Activated CD8-positive, alpha-beta memory T cell treated with anti-CD3 and anti-CD28 coated beads for 4 hours (primary cell): ENCODE data around the gene MKLN1.
"Not testable (repeated sequence)": the region's sequence is repeated elsewhere in the genome, so short reads cannot be mapped to it uniquely, and the experiment has no call there.

Experiments
- DNase-seq, 2 donors: peaks; one replicate each; pipeline ENCODE4 v3.0.0-alpha.2; 2020; ENCODE audit warnings: low read depth in 2 of 2

The MKLN1 gene

DNA sequence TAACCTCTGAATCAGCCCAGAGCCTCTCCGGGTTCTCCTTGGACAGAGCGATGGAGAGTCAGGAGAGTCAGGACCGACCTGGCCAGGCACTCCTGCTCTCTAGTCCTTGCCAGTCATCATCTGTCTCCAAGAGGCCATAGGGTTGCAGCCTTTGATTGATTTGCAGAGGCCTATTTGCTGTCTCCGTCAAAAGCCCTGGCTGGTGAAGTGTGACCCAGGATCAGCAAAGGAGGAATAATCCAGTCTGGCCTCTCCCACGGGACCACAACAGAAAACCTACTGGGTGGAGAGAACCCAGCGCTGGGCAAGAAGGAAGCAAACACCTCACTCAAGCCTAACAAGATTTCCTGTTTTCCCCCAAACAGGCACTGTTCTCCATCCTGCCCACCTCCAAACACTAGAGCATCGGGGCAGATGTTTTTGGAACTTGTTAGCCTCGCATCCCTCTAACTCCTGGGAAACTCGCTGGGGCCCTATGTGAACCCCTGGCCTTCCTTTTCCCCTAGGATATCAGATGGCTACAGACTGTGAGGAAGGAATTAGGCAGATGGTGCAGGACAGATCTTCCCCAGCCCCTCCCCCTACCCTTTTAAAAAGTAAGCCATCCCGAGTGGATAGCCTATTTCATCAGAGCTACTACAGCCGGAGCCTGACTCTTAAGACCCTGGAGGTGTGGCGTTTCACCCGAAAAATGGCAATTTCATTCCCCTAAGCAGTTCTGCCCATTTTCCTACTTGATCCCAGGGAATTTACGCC is 174.4 kb downstream of the MKLN1 start:
- DNase-seq, result no peak

GRCh38 chr7:131502810-131503508 is 175.3 kb downstream of the MKLN1 start:
- no peak for DNase-seq

- no peak for DNase-seq
Observed at GRCh38 chr7:131503639-131504038, 176.0 kb downstream of the MKLN1 start.

DNA sequence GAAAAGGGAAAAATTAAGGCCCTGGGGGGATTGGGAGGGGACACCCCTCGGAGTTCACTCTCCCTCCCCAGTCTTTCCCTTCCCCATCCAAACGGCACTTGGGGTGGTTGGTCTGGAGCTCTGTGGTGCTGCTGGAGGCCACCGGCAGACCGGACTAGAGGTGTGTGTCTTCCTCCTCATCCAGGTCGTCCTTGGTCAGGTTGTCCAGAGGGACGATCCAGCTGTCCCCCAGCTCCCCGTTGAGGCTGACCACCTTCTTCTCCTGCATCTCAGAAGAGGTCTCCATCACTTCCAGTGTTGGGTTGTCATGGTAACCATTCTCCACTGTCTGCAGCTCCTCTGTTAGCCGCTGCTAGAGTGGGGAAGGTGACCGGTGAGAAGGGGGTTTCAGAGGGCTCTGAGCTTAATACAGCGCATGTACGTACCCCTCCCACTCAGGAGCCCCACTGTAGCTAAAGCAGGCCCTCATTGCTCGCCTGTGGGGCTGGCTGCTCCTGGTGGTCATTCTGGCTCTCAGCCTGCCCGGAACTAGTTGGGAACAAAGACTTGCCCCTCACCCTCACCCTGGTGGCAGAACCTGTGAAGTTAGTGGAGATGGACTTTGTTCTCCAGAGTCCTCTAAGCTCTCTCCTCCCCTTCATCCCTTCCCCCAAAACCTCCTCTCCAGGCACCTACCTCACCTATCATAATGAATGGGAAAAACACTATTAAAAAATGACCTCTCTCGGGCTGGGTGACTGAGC is 176.7 kb downstream of the MKLN1 start:
- no peak for DNase-seq

DNA sequence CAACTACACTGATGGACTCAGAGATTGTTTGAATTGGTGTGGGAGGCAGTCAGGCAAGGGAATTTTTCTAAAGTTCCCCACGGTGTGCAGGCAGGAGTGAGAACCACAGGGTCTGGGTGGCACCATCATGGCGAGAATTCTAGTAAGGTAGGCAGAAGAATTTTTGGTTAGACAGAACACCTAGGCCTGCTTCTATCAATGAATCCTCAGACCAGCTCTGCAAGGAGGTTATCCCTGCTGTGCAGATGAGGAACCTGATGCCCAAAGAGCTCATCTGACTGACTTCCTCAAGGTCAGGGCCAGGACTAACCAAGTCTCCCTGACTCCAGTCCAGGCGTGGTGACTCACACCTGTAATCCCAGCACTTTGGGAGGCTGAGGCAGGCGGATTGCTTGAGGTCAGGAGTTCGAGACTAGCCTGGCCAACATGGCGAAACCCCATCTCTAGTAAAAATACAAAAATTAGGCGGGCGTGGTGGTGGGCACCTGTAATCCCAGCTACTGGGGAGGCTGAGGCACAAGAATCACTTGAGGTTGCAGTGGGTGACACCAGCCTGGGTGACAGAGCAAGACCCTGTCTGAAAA is 177.5 kb downstream of the MKLN1 start:
- DNase-seq, result not testable (repeated sequence)

DNA sequence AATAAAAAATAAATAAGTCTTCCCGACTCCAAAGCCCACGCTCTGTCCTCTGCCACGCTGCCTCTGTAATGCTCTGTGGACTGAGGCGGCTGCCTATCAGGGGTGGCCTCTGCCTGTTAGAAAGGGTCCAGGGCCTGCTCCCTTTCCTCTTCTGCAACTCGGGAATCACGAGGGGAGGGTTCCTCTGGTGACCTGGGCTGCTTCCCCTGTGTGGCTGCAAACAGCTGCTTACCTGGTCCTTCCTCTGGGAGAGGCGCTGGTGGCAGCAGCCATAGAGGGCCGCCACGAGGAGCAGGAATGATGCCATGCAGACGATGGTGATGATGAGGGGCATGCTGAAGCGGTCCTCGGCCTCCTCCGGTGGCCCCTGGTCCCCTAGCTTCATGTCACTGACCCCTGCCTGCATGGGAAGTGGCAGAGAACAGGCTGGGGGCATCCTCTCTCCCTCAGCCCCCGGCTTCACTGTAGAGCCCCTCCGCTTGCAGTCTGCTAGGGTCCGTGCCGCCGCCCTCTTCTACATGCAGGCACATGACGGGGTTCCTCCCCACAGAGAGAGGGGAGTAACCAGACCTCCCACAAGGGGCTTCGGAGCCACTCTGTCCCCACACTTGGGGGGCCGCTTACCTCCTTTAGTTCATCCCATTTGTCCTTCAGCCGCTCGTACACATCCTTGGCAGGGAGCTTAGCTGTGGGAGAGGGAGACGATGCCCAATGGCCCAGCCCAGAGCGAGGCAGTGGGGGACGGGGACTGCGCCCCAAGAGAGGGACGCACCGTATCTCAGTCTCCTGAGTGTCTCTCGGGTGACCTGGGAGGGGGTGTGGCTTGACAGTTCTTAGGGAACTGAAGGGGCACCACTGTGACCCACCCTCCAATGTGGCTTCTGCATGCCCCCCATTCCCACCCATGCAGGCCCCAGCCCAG is 178.2 kb downstream of the MKLN1 start:
- no peak for DNase-seq

GRCh38 chr7:131506597-131506996 is 178.9 kb downstream of the MKLN1 start:
- DNase-seq, result no peak

DNA sequence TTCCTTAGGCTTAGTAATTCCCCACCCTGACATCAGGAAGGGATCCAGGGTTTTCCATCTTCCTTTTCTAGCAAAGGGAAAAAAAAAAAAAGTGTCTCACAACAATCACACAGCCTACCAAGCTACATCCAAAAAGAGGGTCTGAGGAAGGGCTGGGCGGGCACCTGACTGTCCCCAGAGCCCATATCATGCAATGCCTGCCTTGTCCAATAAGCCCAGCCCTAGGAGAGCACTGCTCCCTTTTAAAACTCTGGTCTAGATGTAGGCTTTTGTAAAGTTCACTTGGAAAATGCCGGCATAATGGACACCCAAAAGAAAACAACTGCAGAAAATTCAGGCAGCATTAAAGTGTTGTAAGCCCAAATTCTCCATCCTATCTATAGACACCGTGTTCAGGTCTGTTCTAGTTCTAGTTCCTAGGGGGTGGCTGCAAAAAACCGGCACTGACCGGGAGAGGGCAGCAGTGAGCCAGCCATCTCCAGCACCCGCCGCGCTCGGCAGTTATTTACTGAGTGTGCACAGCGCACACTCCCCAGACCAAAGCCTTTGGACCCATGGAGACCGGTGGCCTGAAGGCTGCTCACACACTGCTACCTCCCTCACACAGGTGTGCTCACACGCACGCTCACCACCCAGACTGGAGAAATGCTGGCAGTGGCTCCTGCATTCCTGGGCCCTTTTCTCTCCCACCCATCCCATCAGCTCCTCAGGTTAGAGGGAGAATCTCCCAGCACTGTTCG is 180.1 kb downstream of the MKLN1 start:
- DNase-seq, result peak; percentile 36 to 50

GRCh38 chr7:131508754-131509486 is 181.2 kb downstream of the MKLN1 start:
- DNase-seq, result no peak

GRCh38 chr7:131509781-131510180 is 182.1 kb downstream of the MKLN1 start:
- no peak for DNase-seq

DNA sequence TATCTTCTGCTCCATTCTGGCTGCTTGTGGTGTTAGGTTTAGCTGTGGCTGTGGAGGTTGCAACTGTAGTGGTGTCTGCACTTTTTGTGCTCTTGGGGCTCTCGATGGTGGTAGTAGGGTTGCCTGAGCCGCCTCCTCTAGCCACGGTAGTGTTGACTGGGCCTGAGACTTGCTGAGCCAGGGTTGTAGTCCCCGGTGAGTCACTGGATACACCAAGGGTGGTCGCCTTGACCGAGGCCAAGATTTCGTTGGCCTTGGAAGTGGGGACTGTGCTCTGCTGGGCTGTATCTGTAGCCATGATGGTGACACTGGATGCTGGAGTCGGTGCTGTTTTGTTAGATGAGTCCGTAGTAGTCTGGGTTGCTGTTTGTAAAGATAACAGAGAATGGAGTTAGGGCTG is 183.4 kb downstream of the MKLN1 start:
- DNase-seq, result no peak

DNA sequence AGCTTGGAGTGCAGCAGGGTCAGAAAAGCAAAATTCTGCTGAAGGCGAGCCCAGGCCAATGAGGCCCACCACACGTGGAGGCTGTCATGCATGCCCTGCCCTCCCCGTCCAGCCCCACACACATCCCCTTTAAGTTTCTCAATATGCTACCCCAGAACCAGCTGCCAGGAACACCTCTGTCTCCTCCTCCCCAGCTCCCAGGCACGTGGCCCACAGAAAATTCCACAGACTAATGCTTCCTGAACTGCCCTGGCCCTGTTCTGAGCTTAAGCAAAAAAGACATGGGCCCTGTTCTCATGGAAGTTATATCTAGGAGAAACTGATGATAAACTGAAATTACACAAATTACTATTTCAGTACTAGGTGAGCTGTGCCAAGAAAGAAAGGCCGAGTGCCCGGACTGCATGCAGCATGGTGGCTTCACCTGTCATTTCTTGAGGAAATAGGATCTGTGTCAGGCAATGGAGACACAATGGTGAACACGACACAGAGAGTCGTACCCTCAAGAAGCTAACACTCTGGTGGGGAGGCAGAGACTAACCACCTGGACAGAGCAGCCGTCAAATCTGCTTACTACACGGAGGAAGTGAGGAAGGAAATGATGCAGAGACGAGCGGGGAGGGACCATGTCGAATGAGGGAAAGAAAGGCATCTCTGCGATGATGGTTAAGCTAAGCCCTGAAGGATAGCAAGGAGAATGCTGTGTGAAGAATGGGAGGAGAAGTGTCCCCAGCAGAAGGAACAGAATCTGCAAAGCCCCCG is 184.3 kb downstream of the MKLN1 start:
- no peak for DNase-seq

- peak; percentile 42 to 52 for DNase-seq
Observed at GRCh38 chr7:131513245-131514061, 185.8 kb downstream of the MKLN1 start.

DNA sequence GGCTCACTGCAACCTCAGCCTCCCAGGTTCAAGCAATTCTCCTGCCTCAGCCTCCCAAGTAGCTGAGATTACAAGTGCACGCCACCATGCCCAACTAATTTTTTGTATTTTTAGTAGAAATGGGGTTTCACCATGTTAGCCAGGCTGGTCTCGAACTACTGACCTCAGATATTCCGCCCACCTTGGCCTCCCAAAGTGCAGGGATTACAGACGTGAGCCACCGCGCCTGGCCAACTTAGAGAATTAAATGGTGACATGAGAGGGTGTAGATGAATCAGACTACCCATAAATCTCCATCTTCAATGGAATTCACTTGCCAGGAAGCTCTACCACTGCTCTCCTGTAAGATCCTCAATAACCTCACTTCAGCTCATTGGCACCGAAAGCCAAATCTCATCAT is 187.8 kb downstream of the MKLN1 start:
- DNase-seq, result not testable (repeated sequence)

GRCh38 chr7:131517218-131517923 is 189.7 kb downstream of the MKLN1 start:
- no peak for DNase-seq

GRCh38 chr7:131518626-131519025 is 190.9 kb downstream of the MKLN1 start:
- DNase-seq, result no peak

DNA sequence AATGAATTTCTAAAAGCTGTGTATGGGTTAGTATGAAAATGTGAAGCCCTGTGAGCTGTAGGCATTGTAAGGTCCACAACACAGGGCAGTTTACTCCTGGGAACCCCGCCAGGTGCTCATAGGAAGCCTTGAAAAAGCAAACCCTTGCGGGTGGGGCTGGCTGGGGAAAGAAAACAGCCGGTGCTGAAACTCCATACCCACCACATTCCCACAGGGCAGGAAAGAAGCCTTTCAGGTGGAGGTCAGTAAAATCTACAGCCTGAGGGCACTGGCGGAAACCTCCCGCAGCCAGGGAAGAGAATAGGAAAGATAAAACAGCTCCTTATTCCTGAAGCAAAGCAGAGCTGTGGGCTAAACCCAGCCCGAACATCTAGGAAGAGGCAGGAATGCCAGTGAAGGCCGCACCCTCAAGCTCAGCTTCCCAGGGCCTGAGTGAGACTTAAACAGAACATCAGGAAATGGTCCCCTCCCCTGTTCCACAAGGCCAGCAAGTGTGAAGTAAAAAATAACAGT is 194.0 kb downstream of the MKLN1 start:
- no peak for DNase-seq
